Activated CD8-positive, alpha-beta memory T cell treated with anti-CD3 and anti-CD28 coated beads, Interleukin-2, amount 50 U/mL, for 24 hours (primary cell): ENCODE measurements around the gene RBM28.
"Not testable (repeated sequence)": the region's sequence is repeated elsewhere in the genome, so short reads cannot be mapped to it uniquely, and the experiment has no call there.

Experiments
- DNase-seq: peaks from one replicate; pipeline ENCODE4 v3.0.0-alpha.2; 2020; ENCODE audit errors: extremely low read depth

Gene RBM28

DNA sequence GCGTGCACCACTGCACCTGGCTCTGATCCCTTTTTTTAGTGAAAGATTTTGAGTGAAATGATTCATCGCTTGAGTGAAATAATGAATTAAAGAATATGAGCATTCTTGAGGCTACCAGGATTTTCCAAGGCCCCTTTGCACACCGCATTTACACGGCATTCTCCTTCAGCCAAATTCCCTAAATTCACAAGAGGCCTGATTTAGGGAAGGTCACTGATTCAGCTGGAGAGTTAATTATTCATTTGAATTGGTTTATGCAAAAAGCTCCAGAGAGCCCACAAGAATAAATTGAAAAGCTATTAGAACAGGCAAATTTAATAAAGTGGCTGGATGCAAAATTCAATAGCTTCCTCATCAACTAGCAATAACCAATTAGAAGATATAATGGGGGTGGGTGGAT is 56.2 kb downstream of the RBM28 start:
- DNase-seq, result no peak

DNA sequence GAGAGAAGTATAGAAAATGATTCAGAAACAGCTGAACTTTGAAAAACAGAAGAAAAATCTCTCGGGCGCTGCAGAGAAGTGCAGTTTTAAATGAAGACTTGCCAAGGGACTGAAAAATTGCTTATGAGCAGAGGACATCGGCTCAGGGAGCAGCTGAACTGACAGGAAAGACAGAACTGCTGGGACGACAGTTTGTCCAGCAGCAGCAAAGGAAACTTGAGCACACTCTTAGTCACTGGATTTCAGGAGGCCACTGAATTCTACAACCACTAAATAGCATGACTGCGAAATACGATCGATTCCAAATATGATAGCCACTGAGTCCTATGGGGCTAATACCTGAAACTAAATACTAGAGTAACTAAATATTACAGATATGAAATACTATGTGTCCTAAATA is 59.6 kb downstream of the RBM28 start:
- DNase-seq, result no peak

DNA sequence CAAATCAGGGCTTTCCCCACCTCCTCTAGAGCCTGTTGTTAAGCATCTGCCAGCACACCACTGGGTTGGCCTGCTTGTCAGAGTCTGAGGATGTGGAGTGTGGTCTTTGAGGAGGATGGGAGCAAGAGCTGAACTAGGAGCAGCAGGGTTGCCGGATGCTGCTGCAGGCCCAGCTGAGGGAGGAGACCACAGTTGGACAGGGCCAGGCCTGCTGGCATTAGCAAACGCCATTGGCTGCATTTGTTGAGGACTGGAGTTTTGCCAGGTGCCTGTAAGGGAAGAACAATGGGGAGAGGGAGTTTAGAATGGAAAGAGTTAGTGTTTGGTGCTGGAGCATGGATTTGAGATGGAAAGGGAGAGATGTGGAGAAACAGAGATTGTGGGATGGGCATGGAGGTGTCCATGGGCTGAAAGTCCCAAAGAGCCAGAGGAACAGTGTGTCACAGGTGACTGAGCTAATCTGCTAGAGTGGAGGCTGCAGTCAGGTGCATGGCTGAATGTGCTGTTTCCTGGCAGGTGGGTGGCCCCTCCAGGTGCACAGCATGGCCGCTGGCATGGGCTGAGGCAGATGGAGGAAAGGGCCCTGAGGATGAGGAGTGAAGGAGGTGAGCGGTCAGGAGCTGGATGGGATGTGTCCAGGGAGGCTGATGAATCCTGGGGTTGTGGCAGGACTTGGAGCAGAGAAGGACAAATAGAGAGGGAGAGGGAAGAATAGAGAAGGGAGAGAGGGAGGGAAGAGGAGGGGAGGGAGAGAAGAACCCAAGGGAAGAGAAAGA is 61.9 kb downstream of the RBM28 start:
- no peak for DNase-seq

DNA sequence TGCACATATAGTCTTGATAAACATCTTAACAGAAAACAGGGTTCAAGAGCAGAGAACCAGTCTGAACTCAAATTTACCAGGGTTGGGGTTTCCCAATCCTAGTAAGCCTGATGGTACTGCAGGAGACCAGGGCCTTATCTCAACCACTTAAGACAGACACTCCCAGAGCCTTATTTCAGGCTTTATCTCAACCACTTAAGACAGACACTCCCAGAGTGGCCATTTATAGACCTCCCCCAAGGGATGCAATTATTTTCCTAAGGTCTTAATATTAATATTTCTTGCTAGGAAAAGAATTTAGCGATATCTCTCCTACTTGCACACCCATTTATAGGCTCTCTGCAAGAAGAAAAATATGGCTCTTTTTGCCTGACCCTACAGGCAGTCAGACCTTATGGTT is 63.3 kb downstream of the RBM28 start:
- DNase-seq, result not testable (repeated sequence)

DNA sequence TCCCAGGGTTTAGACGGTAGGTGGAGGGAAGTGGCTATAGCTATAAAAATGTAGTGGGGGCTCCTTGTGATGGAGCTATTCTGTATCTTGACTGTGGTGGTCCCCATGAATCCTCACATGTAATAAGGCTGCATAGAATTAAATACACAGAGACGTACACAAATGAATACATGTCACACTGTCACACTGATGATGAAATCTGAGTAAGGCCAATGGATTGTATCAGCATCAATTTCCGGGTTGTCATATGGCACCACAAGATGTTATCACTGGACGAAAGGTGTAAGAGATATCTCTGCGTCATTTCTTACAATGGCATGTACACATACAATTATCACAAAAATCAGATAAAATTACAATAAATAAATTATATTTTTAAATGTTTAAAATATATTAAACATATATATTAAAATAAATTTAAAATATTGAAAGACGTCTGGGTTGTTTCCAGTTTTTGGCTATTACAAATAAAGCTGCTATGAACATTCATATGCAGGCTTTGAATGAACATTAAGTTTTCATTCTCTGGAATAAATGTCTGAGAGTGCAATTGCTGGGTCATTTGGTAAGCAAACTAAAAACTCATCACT is 64.5 kb downstream of the RBM28 start:
- no peak for DNase-seq

DNA sequence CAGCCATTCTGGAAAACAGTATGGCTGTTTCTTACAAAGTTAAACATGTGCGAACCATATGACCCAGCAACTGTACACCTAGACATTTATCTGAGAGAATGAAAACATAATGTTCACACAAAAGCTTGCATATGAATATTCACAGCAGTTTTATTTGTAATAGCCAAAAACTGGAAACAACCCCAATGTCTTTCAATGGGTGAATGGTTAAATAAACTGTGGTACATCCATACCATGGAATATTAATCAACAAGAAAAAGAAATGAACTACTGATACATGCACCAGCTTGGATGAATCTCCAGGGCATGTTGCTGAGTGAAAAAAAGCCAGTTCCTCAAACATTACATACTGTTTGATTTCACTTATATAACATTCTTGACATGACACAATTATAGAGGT is 65.3 kb downstream of the RBM28 start:
- no peak for DNase-seq

DNA sequence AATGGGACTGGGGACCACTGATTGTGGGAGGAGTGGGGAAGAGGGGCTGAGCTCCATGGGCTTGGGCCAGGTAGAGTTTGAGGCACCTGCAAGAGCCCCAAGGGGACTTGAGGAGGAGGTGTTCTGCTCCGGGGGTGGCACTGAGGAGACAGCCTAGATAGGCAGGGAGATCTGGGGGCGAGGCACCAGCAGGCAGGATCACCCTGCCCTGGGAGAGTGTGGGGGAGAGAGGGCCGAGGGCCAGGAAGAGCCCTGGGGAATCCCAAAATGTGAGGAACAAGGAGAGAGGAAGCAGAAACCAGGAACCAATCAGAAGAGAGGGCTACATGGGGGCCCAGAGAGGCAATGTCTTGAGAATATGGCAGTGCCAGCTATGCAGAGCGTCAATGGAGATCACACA is 68.0 kb downstream of the RBM28 start:
- no peak for DNase-seq

DNA sequence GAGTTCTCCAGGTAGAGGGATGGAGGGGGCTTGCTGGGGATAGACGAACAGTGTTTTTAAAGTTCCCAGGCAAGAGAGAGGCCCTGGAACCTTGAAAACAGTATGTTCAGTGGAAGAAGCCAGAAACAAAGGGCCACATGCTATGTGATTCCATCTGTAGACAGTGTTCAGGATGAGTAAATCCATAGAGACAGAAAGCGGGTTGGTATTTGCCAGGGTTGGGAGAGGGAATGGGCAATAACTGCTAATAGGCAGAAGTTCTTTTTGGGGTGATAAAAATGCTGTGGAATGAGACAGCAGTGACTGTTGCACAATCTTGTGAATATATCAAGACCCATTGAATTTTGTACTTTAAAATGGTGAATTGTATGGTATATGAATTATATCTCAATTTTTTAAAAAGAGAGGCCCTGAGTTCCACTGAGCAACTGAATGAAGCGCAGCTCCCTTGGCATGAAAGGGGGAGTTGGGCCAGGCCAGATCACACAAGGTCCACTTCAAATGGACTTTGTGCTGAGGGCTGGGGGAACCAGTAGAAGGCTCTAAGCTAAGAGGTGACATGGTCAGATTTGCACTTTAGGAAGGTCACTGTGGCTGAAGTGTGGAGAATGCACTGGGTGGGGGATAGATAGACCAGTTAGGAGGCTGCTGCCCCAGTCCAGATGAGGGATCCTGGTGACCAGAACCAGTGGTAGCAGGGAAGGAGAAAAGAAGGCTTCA is 68.7 kb downstream of the RBM28 start:
- DNase-seq, result no peak

DNA sequence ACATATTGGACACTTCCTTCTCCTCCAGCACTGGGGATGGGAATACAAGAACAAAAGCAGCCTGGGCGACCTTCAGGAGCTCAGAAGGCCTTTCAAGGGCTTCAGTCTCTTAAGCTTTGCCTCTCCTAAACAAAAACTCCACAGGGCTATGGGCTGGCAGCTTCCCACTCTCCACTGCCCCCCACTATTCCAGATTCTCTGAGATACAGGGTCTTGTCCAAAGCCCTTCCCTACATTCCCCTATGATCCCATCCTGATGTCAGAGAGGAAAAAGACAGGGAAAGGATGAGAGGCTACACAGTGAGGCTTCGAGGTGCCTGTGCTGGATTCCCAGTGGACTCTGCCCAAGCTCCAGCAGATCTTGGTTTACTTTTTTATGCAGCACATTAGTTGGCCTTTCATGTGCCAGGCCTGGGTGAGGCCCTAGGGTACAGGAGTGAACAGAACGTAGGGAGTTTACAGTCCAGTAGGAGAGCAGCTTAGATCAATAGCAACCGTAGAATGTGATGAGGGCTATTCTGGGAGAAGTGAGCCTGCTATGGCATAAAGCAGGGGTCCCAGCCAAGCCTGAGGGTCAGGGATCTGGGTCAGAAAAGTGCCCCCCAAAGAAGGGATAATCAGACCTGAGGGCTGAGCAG is 69.3 kb downstream of the RBM28 start:
- no peak for DNase-seq

DNA sequence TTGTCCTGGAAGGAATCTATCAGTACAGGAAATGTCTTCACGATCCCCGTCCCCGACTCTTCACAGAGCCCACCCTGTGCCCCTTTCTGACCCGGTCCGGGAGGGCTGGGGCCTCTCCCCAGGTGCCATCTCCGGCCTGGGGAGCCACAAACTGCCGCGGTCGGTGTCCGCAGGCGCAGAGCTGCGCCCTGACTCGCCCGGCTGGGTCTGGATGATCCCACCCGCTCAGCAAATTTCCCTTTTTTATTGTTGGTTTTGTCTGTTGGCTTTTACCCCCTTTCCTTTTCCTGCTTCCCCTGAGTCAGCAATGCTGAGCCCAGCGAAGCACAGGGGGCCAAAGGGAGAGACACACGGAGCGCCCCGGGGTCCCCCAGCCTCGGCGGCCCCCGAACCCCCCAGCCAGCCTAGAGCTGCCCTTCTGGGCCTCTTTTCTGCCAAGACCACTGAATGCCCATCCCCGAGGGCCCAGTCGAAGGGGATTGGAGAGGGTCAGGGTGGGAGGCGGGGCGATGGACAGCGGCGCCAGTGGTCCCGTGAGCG is 71.7 kb downstream of the RBM28 start:
- no peak for DNase-seq

DNA sequence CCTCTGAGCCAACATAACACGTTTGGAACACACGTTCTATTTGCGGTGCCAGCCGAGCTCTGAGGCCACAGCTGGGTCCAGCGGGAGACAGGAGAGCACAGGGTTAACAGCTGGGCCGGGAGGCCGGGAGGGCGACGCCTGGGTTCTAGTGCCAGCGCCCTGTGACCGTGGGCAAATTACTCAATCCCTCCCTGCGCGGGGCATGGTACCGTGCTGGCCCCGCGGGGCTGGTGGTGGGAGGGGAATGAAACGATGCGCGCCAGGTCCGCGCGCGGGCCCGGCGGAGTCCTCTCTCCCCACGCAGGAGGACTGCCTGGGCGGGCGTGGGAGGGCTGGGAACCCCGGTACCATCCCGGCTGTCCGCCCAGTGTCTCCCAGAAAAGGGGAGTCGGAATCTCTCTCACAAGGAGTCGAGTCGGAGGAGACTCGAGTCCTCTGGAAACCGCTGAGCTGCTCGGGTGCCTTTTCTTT is 72.2 kb downstream of the RBM28 start:
- DNase-seq, result no peak

DNA sequence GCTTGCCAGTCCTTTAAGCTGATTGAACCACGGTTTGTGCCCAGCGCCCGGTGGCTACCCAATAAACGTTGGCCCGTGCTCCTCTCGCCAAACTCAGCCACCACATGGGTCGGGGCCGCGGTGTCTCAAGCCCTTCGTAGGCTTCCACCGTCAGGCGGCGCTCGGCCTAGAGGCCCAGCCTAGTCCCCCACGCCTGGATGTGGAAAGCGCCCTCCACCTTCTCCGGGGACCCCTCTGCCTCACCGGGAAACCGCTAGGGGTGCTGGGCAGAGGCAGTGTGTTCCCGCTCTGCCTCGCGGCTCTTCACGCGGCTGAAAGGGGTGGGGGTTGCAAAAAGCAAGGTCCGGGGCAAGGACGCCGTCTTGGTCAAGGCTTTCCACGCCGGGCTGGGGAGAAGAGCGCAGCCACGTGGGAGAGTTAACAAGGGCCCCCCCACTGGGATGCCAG is 72.9 kb downstream of the RBM28 start:
- DNase-seq, result no peak

DNA sequence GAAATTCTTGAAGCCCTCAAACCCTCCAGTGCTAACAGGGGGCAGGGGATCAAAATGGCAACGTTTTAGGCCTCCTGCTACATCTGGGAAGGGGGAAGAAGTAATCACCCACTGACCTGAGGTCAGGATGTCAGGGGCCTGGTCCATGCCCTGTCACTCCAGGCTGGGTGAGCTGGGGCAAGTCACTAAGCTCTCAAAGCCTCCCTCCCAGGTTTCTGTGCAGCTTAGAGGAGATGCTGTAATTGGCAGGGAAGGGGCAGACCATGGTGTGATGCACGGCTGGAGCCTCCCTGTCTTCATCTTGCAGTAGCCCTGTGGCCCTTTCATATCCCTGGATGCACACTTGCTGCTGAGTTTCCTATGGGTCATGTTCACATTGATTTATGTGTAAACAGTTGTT is 75.5 kb downstream of the RBM28 start:
- no peak for DNase-seq

DNA sequence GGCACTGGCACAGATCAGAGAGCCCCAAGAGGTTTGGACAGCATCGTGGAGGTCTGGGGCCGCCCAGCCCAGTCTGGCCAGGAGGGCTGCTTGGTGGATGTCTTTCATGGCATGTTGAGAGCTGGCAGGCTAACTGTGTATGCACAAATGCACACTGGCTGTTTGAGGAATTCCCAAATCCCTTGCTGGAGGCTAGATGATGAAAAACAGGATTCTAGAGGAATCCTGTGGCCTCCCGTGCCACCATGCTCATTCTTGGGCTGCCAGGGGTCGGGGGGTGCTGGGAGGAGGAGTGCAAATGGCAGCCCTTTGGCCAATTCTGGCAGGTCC is 76.1 kb downstream of the RBM28 start:
- no peak for DNase-seq

DNA sequence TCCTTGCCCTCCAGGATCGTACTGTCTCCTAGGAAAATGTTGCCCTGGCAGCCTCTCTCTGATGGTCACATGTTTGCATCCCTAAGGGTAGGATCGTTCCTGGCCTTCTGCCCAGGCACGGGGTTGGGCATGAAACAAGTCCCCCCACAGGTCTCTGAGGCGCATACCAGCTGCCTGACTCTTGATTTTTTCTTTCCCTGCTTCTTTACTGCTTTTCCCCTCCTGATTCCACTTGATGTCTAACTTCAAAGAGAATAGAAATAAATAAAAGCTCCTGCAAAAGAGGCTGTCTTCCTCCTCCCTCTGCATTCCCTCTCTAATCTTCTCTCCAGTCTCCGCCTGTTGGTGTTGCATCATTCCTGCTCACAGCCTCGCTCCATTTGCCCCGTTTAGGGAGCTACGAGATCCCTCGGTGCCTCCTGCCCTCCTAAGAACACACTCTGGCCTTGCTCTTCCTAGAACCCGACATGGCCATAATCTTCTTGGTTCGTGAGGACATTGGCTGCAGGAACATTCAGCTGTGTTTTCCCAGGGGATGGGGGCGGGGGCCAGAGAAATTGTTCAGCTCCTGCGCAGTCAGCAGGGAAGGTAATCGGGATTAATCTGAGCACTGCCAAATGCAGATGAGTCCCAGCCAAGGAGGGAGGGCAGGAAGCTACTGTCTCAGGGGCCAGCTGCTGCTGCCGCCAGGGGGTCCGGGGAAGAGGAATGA is 76.7 kb downstream of the RBM28 start:
- DNase-seq, result no peak

DNA sequence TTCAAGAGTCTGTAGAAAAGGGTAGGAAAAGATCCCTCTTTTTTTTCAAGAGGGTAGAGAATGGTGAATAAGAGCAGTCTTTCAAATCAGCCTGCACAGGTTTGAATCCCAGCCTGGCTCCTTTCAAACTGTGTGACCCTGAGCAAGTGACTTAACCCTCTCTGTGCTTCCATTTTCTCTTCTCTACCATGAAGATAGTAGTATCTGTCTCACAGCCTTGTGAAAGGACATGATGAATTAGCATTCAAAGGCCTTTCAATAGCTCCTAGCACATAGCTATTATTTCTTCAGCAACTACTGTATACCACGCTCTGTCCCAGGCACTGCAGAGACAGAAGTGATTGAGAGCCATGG is 77.2 kb downstream of the RBM28 start:
- DNase-seq, result no peak

DNA sequence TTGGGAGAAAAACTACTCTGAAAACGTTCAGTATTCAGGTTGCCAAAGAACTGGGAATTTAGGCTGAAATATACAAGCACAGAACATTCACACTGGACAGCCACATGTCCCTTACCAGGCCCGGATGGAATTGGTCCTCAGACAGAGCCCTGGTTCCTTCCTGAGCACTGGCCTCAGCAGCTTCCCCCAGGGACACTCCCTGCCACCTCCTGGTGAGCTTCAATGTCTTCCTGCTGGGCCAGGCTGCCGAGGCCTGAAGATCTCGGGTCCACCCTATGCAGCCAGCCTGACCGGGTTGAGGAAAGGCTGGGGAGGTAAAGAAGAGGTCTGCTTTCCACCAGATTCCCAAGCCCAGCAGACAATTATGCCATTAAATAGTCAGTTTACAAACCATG is 77.8 kb downstream of the RBM28 start:
- no peak for DNase-seq

DNA sequence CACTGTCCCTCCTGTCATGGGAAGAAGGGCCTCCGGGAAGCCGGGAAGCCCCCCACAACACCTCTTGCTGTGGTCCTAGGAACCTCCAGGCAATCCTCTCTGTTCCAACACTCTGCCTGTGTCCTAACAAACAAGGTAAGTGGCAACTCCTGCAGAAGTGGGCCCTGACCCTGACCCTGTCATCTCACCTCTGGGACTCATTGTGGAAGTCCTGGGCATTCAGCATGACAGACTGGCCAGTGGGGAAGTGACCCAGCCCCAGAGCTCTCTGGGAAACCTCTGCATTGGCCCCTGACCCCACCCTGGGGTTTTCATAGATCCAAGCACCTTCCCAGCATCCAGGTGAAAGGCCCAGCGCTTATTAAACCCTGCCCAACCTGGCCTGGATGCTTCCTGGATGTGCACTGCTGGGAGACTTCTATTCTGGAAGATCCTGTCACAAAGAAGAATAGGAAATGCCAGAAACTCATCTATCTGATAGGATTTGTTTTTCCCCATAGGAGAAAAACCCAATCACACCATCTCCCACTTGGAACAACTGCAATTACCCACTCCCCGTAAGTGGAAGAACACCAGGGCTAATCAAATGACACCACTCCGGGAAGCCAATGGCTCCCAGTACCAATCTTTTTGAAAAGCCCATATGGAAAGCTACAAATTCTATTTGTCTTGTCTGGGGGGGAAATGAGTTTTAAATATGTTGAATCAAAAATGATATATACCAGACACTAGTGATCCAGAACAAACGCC is 78.4 kb downstream of the RBM28 start:
- no peak for DNase-seq

DNA sequence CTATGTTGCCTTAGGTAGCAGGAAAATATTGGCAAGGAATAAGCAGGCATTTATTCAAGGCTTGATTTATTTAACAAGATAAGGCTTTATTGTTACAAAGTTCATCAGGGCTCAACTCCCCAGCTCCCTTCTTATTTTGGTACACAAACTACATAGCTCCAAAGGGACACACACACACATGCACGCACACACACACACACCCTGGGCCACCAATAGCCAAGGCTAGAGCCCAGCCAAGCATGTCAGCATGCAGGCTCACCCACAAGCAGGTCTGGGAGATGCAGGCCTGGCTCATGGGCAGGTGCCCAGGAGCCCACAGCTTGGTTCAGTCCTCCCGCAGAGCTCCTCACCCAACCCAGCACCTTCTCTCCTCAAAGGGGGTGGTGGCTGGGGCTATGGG is 79.2 kb downstream of the RBM28 start:
- DNase-seq, result no peak

DNA sequence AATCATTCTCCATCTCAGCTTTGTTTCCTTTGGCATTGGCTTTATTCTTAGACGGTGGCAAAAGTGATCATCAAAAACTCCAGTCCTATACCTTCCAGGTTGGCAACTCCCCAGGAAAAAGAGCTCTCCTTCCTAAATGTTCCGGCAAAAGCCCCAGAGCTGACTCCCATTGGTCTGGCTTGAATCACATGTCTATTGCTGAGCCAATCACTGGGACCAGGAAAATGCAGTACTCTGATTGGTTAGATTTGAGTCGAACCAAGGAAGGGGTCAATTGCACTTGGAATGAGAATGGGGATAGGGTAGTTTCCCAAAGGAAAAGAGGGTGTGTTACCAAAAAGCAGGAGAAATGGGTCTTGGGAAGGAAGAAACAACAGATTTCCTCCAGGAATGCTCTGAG is 80.3 kb downstream of the RBM28 start:
- DNase-seq, result no peak
